ENCODE results near the gene HORMAD1.
"Not testable (repeated sequence)": the region's sequence is repeated elsewhere in the genome, so short reads cannot be mapped to it uniquely, and the experiment has no call there.

DNA sequence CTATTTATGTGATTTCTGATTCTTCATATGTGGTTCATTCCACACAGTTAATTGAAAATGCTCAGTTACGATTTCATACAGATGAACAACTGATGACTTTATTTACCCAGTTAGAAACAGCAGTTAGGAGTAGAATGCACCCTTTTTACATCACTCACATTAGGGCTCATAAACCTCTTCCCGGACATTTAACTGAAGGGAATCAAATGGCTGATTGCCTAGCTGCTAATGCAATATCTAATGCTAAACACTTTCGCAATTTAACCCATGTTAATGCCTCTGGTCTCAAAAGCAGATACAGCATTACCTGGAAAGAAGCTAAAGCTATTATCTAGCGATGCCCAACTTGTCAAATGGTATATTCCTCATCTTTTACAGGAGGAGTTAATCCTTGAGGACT, 63.6 kb downstream of the HORMAD1 start:
- TF ChIP-seq POLR2AphosphoS5 (IDR thresholded peaks at IDR 0.05; ENCODE audit: low read depth, low read length); POLR2AphosphoS2 (IDR thresholded peaks at IDR 0.05; ENCODE audit: low read depth, low read length); HMGA1 (CRISPR knock-in tag; conservative IDR thresholded peaks at IDR 0.05); RFX1 (IDR thresholded peaks at IDR 0.05); ZNF761 (CRISPR knock-in tag; conservative IDR thresholded peaks at IDR 0.05); ZNF121 (CRISPR knock-in tag; IDR thresholded peaks at IDR 0.05); ATF7 (IDR thresholded peaks at IDR 0.05); ATF7 (CRISPR knock-in tag; IDR thresholded peaks at IDR 0.05); U2AF2 (IDR thresholded peaks at IDR 0.05; ENCODE audit: low read depth, low read length); POLR2A (IDR thresholded peaks at IDR 0.05; ENCODE audit: insufficient read depth in 1 of 2, low read depth in 2 of 2, low read length in 2 of 2): not testable (repeated sequence)
- TF ChIP-seq, protein P1, sequence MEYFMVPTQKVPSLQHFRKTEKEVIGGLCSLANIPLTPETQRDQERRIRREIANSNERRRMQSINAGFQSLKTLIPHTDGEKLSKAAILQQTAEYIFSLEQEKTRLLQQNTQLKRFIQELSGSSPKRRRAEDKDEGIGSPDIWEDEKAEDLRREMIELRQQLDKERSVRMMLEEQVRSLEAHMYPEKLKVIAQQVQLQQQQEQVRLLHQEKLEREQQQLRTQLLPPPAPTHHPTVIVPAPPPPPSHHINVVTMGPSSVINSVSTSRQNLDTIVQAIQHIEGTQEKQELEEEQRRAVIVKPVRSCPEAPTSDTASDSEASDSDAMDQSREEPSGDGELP (IDR thresholded peaks at IDR 0.05; ENCODE audit: borderline replicate concordance, low read depth), result not testable (repeated sequence)
- TF ChIP-seq, protein P2, sequence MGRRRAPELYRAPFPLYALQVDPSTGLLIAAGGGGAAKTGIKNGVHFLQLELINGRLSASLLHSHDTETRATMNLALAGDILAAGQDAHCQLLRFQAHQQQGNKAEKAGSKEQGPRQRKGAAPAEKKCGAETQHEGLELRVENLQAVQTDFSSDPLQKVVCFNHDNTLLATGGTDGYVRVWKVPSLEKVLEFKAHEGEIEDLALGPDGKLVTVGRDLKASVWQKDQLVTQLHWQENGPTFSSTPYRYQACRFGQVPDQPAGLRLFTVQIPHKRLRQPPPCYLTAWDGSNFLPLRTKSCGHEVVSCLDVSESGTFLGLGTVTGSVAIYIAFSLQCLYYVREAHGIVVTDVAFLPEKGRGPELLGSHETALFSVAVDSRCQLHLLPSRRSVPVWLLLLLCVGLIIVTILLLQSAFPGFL (CRISPR knock-in tag; IDR thresholded peaks at IDR 0.05), result not testable (repeated sequence)
- TF ChIP-seq, protein P3, sequence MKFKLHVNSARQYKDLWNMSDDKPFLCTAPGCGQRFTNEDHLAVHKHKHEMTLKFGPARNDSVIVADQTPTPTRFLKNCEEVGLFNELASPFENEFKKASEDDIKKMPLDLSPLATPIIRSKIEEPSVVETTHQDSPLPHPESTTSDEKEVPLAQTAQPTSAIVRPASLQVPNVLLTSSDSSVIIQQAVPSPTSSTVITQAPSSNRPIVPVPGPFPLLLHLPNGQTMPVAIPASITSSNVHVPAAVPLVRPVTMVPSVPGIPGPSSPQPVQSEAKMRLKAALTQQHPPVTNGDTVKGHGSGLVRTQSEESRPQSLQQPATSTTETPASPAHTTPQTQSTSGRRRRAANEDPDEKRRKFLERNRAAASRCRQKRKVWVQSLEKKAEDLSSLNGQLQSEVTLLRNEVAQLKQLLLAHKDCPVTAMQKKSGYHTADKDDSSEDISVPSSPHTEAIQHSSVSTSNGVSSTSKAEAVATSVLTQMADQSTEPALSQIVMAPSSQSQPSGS (CRISPR knock-in tag; IDR thresholded peaks at IDR 0.05), result not testable (repeated sequence)
- TF ChIP-seq, protein P4, sequence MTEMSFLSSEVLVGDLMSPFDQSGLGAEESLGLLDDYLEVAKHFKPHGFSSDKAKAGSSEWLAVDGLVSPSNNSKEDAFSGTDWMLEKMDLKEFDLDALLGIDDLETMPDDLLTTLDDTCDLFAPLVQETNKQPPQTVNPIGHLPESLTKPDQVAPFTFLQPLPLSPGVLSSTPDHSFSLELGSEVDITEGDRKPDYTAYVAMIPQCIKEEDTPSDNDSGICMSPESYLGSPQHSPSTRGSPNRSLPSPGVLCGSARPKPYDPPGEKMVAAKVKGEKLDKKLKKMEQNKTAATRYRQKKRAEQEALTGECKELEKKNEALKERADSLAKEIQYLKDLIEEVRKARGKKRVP (CRISPR knock-in tag; IDR thresholded peaks at IDR 0.05), result not testable (repeated sequence)

All from HepG2 (cell line).